Measurements from ENCODE around the gene OR5M3.

DNA sequence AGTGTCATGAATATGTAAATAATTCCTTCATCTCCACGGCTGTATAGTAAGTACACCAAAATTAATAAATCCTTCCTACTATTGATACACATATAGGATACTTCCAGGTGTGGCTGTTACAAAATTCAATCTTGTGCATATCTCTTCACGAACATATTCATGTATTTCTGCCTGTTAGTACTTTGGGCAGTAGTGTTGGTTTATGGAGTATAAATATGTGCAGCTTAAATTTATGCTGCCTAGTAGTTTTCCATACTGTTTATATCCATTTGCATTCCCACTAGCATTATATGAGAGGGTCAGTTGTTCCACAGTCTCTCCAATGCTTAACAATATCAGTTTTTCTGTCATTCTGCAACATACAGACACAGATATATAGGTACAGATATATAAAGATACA is 22.0 kb upstream of the OR5M3 start:
- TF ChIP-seq, protein P1, sequence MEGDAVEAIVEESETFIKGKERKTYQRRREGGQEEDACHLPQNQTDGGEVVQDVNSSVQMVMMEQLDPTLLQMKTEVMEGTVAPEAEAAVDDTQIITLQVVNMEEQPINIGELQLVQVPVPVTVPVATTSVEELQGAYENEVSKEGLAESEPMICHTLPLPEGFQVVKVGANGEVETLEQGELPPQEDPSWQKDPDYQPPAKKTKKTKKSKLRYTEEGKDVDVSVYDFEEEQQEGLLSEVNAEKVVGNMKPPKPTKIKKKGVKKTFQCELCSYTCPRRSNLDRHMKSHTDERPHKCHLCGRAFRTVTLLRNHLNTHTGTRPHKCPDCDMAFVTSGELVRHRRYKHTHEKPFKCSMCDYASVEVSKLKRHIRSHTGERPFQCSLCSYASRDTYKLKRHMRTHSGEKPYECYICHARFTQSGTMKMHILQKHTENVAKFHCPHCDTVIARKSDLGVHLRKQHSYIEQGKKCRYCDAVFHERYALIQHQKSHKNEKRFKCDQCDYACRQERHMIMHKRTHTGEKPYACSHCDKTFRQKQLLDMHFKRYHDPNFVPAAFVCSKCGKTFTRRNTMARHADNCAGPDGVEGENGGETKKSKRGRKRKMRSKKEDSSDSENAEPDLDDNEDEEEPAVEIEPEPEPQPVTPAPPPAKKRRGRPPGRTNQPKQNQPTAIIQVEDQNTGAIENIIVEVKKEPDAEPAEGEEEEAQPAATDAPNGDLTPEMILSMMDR (IDR thresholded peaks at IDR 0.05; ENCODE audit: low read depth, low read length, poor library complexity, severe bottlenecking) = no peak
- TF ChIP-seq EZH2phosphoT487 (IDR thresholded peaks at IDR 0.05; ENCODE audit: borderline replicate concordance, low read length) = no peak
